Stimulated activated CD8-positive, alpha-beta memory T cell treated with anti-CD3 and anti-CD28 coated beads, Interleukin-15, amount 100 ng/mL, for 4 hours (primary cell): ENCODE data around the gene NUDT19.
"Not testable (repeated sequence)": the region's sequence is repeated elsewhere in the genome, so short reads cannot be mapped to it uniquely, and the experiment has no call there.

Source experiments
- DNase-seq, 2 donors: peaks; one replicate each; pipeline ENCODE4 v3.0.0-alpha.2; 2020; ENCODE audit warnings: low read depth in 2 of 2

Gene NUDT19

DNA sequence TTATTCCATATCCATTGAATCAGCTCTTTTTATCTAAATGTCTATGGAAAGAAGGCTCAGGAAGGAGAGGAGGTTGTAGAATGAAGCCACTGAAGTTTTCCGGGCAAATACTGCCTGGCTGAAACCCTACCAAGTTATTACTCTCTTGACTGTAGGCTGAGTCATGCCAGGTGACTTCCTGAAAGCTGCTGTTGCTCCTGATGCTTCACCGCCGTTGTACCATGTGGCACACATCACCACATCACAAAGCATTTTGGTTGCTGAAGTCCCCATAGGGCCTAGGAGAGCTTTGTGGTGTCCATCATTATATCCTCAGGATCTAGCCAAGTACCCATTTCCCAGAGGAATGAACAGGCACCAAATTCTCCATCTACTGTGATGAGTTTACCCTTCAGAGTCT is 16.8 kb downstream of the NUDT19 start:
- DNase-seq, result no peak

DNA sequence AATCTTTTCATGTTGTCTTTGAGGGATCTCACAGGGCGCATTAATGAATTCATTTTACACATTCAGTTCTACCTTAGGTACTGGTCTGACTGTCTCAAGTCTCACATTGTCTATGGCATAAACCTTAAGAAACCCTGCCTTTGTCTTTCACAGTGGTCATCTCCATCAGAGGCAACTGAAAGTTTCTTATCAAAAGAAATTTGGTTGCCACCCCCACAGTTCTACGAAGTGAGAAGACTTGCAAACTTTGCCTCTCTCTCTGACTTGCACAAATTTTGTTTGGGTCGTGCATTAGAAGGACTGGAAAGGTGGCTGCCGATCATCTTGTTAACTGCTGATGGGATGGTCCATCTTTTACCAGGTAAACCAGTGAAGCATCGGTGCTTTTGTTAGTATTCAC is 17.4 kb downstream of the NUDT19 start:
- no peak for DNase-seq

DNA sequence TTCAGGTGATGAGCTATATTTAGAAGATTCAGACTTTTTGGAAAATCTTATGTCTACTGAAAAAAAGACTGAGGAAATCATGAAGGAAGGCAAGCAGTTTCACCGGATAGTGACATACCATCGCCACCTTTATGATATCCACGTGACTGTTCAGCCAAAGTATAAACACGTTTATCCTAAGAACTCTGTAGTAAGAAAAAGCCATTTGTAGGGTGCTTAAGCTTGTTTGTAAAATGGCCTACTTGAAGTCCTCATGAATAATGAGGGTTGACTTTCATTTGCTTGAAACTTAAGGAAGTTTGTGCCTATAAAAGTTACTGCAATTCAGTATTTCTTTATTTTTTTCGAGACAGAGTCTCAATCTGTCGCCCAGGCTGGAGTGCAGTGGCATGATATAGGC is 20.1 kb downstream of the NUDT19 start:
- DNase-seq, result no peak

DNA sequence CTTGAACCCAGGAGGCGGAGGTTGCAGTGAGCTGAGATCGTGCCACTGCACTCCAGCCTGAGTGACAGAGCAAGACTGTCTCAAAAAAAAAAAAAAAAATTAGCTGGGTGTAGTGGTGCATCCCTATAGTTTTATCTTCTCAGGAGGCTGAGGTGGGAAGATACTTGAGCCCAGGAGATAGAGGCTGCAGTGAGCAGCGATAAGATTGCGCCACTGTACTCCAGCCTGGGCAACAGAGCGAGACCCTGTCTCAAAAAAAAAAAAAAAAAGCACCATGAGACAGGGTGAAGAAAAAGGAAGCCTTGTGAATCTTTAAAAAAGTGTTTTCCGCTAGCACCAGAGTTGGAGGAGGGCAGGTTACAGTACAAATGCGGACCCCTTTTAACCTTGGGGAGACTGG is 24.6 kb downstream of the NUDT19 start:
- DNase-seq, result not testable (repeated sequence)

DNA sequence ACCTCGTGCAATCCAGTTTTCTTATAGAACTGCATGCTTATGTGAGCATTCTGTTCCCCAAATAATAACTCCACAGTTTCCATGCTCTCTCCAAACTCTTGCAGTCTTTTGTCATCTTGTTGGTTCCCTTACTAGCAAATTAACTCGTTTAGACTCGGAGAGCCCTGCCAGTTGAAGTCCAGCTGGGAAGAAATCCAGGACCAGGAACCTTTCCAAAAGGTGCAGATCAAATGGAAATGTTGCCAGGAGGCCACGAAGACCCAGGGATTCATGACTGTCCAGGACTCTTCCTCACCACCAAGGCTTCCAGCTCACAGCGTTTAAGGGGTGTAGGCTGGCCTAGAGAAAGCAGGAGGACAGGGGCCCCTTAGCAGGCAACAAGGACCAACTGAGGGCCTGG is 25.9 kb downstream of the NUDT19 start:
- DNase-seq, result no peak

DNA sequence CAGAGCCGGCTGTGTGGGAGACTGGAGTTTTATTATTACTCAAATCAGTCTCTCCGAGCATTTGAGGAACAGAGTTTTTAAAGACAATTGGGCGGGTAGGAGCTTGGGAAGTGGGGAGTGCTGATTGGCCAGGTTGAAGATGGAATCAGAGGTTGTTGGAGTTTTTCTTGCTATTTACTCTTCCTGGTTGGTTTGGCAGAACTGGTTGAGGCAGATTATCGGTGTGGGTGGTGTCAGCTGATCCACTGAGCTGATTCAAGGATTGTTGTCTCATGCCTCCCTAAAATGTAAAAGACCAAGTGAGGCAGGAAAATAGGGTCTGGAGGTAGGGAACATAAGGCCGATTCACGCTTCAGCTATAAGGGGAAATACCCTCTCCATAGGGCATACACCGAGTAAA is 26.7 kb downstream of the NUDT19 start:
- DNase-seq, result no peak

DNA sequence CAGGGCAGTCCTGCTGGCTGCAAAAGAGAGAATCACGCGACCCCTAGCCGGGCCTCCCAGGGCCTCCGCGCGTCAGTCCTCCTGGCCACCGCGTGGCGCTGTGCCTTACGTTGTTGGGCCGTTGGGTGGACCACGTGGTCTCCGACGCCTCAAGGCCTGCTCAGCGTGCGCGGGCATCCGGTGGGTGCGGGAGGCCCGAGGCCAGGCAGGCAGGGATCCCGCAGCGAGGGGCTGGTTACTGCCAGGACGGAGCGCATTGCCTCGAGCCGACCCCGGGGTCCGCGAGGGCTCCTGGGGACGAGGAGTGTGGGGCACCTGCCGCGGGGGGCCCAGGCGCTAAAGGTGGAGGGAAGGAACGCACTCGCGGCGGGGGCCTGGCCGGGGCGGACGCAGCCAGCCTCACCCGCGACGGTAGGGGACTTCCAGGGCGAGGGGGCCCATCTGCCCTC is 28.0 kb downstream of the NUDT19 start, which contains the start of gene TDRD12:
TDRD12 (plus strand) TSS at position 157 of the 449 bp plus-strand sequence. CDS start 306 bp downstream, outside the sequence.
- DNase-seq, result no peak

DNA sequence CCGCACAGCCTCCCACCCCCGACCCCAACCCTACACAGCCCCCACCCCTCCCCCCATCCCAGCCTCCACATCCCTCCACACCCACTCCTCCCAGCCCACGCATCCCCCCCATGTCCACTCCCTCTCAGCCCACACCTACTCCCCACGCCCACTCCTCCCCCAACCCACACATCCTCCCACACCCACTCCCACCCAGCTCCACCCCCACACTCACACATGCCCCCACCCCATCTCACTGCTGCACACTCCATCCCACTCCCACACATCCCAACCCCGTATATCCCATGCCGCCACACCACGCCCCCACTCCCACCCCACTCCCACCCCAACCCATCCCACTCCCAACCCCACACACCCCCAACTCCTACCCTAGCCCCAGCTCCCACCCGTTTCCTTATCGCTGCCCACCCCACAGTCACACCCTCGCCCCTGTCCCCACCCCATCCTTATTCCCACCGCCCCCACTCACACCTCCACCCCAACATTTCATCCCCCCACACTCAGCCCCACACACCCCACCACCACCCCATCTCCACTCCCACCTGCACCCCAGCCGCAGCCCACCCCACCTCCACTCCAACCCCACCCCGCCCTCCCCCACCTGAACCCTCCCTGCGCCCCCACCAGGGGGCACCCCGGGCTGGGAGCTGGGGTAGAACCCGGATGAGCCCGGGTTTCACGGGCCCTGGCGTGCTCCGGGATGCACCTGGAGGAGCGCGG is 28.8 kb downstream of the NUDT19 start:
- no peak for DNase-seq

DNA sequence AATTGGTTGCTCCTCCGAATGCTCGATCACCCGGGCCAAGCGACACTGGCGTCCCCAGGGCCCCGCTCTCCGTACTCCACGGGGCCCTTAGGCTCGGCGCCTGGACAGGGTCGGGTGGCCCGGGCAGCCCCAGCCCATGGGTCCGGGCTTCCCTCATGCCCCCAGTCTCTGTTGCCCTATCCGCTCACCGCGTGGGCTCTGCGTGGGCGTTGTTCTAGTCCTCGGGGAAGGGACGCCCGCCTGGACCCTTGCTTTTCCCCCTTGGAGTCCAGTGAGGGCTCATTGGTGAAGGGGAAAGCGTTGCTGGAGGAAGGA is 29.3 kb downstream of the NUDT19 start:
- no peak for DNase-seq

DNA sequence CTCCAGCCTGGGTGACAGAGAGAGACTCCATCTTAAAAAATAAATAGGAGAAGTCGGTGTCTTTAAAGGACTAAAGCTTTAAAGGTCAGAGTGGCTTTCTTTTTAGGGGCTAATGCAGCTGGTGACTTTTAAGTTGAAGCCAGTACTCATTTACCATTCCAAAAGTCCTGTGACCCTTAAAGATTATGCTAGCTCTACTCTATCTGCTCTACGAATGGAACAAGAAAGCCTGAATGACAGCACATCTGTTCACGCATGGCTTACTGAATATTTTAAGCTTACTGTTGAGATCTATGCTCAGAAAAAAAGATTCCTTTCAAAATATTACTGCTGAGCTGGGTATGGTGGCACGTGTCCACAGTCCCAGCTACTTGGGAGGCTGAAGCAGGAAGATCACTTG is 44.3 kb downstream of the NUDT19 start:
- DNase-seq, result no peak

DNA sequence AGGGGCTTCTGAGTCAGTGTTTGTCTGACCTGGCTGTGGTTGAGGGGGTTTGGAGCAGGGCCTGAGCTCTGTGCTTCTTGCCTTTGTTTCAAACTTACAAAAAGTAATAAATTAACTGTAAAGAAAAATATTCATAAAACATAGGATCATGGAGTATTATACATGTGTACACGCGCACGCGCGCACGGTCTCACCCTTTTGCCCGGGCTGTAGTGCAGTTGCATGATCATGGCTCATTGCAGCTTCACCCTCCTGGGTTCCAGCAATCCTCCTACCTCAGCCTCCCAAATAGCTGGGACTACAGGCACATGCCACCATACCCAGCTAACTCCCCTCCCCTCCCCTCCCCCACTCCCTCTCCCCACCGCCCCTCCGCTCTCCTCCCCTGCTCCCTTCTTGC is 51.4 kb downstream of the NUDT19 start:
- DNase-seq, result no peak

DNA sequence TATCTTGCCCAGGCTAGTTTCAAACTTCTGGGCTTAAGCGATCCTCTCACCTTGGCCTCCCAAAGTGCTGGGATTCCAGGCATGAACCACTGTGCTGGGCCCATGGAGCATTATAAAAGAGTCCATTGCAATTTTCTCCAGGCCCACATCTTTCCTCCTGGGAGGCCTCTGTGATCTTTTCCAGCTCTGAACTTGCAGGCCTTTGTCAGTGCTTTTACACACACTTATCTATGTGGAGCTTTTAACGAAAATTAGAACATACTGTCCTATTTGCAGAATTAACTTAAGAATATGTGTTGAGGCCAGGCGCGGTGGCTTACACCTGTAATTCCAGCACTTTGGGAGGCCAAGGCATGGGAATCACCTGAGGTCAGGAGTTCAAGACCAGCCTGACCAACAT is 51.8 kb downstream of the NUDT19 start:
- DNase-seq, result no peak

DNA sequence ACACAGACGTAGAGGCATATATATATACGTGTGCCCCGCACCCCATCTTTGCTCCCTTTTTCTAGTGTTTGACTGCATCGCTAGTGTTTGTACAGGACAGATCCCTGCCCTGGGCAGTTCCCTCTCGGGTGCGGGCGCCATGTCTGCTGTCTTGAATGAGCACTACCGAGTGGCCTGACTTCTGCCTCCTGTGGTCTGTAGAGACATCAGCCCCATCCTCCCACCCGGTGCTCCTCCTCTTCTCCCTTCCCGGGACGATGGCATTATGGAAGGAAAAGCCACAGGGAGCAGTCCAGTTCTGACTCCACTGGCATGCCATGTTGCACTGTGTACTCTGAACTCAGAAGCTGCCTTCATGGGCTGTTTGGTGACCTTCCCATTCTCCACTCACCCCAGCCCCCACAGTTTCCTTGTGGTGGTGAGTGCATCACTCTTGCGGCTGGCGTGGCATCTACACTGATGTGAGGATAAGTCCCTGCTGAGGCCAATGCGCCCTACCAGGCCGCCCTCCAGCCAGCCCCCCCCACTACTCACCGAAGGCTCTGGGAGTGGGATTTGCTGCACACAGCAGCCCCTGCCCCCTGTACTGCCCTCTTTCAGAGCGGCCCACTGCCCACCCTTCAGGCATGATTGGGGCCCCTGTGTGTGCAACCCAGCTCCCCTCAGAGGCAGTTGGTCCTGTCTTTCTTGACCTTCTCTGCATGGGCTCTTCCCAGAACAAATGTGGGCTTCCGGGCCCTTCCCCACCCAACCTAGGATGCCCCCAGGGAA is 53.1 kb downstream of the NUDT19 start:
- no peak for DNase-seq

DNA sequence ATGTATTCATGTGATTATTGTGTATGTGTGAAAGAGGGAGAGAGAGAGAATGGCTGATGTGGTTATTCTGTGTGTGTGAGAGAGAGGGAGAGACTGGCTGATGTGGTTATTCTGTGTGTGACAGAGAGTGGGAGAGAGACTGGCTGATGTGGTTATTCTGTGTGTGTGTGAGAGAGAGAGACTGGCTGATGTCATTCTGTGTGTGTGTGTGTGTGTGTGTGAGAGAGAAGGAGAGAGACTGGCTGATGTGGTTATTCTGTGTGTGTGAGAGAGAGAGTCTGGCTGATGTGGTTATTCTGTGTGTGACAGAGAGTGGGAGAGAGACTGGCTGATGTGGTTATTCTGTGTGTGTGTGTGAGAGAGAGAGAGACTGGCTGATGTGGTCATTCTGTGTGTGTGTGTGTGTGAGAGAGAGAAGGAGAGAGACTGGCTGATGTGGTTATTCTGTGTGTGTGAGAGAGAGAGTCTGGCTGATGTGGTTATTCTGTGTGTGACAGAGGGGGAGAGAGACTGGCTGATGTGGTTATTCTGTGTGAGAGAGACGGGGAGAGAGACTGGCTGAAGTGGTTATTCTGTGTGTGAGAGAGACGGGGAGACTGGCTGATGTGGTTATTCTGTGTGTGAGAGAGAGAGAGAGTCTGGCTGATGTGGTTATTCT is 54.1 kb downstream of the NUDT19 start:
- DNase-seq, result not testable (repeated sequence)

DNA sequence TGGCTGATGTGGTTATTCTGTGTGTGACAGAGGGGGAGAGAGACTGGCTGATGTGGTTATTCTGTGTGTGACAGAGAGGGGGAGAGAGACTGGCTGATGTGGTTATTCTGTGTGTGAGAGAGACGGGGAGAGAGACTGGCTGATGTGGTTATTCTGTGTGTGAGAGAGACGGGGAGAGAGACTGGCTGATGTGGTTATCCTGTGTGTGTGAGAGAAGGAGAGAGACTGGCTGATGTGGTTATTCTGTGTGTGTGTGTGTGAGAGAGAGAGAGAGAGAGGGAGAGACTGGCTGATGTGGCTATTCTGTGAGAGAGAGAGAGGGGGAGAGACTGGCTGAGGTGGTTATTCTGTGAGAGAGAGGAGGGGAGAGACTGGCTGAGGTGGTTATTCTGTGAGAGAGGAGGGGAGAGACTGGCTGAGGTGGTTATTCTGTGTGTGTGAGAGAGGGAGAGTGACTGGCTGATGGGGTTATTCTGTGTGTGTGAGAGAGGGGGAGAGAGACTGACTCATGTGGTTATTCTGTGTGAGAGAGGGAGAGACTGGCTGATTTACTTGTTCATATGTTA is 55.1 kb downstream of the NUDT19 start:
- not testable (repeated sequence) for DNase-seq

DNA sequence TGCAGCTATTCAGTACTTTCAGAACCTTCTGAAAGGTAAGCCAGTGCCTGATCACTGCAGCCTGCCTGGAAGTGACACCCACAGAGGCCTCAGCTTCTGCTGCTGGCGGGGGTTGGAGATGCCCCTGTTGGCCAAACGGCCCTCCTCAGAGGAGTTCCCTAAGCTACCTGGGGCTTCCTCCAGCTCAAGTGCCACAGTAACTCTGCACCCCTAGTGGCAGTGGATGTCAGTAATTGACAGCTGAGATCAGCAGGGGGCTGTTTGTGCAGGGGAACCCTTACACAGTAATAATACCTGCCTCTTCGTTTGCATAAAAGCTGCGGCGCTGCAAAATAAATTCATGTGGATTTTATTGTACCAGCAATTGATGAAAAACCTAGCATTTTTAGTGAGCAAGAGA is 56.9 kb downstream of the NUDT19 start:
- DNase-seq, result no peak

DNA sequence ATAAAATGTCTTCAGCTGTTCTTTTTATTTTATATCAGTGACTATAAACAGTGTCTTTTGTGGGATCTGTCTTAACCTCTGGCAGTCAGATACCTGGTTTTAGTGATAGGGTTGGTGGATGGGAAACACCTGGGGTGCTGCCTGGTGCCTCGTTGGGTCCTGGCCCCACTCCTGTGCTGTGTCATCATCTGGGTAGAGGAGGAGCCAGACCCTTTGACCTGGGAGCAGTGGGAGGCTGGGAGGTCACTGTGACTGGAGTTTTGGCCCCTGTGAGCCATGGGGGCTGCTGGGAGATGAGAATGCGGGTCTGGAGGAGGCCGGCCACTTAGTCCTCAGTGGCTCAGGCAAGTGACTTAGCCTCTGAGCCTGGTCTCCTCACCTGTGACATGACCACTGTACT is 57.3 kb downstream of the NUDT19 start:
- no peak for DNase-seq

DNA sequence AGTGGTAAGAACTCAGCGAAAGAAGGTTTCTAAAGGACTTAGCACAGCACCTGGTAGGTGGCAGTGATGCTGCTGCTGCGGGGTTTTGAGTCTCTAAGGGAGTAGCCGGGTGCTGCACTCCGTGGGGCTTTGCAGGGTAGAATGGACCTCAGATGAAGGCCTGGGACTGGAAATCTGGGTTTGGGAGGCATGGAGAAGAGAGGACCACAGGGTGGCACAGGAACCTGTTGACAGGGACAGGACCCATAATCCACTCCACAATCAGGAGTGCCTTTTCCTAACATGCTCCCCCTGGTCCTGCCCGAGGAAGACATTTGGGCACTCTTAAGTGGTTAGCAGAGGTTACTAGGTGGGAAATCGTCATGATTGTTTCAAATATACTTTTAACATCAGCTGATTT is 57.7 kb downstream of the NUDT19 start:
- DNase-seq, result no peak

DNA sequence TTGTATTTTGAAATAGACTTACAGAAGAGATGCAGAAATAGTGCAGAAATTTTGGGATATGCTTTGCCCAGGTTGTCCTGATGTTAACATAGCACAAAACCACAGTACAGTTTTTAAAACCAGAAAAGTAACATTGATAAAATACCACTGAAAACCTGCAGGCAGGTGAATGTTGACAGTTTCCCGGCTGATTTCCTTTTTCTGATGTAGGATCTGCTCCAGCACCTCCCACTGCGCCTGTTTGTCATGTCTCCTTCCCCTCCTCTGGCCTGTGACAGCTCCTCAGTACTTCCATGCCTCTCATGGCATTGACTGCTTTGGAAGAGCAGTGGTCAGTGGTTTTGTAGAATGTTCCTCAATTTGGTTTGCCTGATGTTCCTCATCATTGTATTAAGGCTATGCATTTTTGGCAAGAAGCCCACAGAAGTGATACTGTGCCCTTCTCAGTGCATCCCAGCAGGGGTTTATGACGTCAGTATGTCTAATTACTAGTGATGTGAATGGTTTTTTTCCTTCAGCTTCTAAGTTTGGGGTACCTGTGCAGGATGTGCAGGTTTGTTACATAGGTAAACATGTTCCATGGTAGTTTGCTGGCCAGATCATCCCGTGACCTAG is 58.9 kb downstream of the NUDT19 start:
- no peak for DNase-seq

DNA sequence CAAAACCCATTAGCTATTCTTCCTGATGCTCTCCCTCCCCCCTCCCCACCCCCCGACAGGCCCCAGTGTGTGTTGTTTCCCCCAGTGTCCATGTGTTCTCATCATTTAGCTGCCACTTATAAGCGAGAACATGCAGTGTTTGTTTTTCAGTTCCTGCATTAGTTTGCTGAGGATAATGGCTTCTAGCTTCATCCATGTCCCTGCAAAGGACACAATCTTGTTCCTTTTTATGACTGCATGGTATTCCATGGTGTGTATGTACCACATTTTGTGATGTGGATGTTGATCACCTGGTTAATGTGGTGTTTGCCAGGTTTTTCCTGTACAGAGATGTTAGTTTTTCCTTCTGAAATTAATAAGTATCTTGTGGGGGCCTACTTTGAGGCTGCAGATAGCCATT is 59.4 kb downstream of the NUDT19 start:
- DNase-seq, result no peak

DNA sequence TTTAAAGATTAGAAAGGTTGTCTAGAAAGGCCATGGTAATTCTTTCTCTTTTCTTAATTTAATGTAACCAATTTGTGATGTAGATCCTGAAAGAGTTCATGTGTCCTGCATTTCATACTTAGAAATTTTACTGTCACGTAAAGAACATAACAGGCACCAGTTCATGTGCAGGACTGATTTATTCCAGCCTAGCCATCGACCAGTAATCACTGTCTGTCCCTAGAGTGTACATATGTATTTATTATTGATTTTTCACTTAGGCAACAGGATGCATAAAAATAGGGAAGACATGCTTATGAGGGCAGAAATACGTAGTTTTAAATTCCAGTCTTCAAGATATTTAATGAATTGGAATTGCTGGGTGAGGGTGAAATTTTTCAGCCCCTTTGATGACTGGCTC is 65.6 kb downstream of the NUDT19 start:
- no peak for DNase-seq
